HG02623 (cell line): ENCODE results near the gene SLC22A23.
A peak's percentile ranks its signal among the peaks of the same experiment; 100 is the strongest.

Experiments used
- ATAC-seq: cut with Tn5 transposase; IDR thresholded peaks from one replicate; pipeline ENCODE4 v1.9.1; 2021; ENCODE audit warnings: moderate library complexity; ENCODE audit not compliant: unreplicated experiment

The SLC22A23 gene

DNA sequence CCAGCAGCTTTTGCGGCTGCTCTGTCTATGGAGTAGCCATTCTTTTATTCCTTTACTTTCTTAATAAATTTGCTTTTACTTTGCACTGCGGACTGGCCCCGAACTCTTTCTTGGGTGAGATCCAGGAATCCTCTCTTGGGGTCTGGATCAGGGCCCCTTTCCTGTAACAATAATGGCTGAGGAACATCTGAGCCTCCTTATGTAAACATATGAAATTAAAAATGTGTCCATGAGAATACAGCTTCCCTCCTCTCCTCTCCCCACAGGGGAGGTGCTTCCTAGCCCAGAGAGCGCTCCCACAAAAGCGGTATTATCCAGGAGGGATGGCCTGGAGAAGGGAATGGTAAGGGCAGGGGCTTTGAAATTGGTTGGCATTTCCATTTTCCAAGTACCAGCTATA is 117.0 kb downstream of the SLC22A23 start:
- ATAC-seq, result no peak

DNA sequence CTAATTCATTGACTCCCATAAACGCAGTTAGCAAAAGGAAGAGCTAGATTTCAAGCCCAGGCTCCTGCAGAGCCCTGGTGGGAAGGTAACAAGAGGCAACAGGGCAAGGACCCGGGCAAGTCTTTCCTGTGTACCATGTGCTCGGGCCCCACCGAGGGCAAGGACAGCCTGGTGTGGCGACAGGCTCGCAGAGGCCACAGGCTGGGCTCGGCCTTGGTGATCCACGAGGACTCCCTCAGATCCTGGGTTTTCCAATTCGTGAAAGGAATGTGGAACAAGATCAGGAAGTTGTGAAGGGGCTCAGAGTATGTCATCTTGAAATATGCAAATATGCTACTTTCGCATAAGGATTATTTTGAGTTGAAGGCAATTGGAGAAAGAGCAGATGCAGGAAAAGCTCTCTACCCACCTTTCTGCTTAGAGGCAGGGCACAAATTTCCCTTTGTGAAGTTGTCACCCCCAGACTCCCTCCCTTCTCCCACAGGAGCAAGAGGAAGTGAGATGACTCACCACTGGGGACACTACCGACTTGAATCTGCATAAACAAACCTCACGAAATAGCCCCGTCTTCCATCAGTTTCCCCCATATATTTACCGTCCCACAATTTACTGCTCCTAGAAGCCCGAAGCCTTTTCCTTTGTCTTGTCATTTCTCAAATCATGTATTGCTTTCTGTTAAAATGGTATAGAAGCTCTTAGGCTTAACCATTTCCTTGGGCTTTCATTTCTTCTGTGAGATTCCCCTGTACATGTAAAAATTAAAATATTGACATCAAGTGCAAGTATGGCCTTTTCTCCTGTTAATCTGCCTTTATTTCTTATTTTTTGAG is 119.1 kb downstream of the SLC22A23 start:
- ATAC-seq, result no peak

DNA sequence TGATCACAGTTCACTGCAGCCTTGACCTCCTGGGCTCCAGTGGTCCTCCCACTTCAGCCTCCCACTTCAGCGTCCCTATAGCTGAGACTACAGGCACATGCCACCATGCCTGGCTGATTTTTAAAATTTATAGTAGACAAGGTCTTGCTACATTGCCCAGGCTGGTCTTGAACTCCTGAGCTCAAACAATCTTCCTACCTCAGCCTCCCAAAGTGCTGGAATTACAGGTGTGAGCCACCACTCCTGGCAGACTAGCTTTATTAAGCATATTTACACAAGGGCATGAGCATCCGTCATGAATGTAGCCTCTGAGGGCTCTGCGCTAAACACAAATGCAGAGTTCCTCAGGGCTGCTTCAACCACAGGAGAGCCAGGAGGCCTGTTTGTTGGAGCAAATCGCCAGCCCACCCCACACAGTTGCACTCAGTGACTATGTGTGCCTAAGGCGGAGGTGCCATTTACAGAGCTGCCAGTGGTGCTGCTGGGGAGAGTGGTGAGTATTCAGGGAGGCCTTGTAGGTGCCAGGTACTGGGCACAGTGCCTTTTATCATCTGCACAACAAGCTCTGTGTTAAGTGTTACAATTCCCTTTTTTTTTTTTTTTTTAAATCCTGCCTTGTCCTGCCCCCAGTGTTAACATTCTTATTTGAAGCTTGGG is 119.9 kb downstream of the SLC22A23 start:
- no peak for ATAC-seq

DNA sequence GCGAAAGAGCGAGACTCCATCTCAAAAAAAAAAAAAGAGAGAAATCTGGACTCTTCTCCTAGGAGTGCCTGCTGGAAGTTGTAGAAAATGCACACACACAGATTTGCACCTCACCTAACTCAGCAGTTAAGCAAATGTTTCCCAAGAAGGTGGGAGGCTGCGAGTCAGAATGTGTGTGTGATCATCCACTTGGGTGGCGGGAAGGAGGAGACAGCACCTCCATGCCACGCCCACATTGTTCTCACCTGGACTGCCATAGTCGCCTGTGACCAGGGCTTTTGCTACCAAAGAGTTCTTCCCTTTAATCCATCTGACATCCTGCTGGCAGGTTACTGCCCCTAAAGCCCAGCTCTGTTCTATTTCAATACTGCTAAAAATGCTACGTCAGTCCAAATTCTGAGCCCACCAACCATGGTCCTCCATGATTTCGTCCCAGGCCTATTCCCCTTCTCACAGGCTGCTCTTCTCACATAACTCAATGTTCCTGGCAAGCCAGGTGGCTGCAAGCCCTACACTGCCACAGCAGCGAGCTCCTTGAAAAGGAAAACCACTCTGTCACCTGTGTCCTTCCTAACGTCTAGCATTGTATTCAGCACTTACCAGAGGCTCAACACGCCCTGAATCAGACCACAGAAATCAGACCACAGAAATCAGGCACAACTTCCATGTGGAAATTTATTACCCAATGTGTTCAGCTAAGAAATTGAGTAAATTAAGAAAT is 120.6 kb downstream of the SLC22A23 start:
- no peak for ATAC-seq

DNA sequence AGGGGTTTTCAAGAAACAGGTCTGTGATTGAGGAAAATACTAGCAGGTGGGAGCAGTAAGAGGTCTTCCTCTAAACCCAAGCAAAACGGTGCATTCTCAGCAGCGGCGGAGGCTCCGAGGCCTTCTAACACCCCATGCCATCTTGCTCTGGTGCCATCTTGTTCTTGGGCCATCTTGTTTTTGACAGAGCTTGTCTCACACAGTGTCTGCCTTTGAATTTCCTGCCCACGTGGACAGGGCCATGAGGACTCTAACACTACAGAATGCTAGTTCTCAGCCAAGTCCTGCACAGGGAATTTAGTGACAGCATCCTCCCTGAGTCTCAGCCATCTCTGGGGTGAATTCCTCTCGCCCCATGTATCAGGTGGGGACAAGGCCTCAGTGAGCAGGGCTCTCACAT is 121.7 kb downstream of the SLC22A23 start:
- no peak for ATAC-seq

DNA sequence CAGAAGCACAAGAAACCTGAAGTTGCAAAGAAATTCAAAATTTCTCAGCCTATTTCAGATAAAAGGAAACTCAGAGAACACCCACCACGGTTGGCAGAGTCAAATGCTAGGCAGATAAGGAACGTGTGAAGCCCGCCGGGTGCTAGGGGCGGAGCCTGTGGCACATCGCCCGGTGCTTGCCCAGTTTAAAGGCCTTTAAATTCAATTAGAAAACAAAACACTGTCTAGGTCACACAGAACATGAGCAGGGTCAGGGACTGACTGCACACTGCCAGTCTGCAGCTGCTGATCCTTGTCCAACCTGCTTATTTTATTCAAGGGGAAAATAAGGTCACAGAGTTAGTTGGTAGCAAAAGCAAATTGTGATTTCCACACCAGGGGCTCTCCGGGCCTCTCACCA is 122.3 kb downstream of the SLC22A23 start:
- ATAC-seq, result no peak

DNA sequence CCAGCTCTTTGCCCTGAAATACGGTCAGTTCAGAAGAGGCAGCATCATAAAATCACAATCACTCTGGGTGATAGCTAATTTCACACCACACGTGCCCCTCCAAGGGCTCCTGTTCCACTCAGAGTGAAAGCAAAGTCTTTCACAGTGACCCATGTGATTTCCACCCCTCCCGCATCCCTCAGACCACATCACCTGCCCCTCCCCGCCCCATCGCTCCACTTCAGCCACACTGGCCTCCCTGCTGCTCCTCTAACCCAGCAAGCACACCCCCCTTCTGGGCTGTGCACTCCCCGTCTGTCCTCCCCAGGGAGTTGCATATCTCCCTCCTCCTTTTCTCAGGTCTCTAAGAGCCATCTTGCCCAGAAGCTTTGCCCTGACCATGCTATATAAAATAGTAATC is 123.6 kb downstream of the SLC22A23 start:
- ATAC-seq, result no peak

DNA sequence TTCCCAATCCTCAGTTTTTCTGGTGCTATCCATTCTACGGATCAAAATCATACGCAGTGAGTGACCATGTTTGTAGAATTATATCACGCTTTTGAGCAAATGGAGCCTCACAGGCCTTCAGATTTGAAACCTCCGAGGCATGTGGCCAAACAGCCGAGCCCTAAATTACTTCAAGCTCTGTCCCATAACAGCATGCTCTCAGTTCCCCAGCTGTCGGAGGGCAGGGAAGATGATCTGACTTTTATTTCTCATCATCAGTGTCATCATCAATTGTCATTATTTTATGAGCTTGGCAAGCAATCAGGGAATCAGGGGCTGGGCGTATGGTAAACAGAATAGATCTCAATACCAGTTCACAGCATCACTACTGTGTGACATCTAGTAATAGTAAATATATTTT is 124.9 kb downstream of the SLC22A23 start:
- no peak for ATAC-seq

DNA sequence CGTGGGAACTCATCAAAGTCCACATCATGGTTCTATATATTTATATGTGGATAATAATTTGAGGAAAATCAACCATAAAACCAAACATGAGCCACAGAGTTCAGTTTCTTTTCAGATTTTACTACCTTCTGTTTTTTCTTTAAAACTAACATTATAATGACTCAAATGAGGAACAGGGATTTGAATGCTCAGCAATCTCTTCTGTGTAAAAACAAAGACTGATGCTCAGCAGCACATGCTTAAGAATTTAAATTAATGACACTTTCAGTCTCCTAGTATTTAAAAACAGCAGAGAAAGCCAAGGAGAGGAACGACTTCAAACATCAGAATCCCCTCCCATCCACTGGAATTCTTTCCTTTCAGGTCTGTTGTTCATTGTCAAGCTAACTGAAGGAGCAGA is 125.4 kb downstream of the SLC22A23 start:
- ATAC-seq, result no peak

DNA sequence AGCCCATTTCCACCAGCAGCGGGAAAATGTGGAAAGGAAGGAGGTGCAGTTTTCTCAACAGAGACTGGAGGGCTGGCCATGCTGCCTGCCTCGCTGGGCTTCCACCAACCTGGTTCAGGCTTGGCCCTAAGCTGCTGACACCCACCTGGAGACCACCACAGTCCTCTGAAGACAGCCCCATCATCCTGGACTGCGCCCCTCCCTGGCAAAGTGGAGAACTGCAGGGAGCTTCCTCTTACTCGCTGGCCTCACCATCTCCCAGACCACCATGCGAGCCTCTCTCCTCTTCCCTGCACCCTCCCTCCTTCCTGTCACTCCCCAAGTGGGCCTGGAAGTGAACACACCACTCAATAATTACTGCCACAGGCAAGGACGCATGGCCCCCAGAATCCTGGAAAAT is 126.7 kb downstream of the SLC22A23 start:
- ATAC-seq, result no peak

DNA sequence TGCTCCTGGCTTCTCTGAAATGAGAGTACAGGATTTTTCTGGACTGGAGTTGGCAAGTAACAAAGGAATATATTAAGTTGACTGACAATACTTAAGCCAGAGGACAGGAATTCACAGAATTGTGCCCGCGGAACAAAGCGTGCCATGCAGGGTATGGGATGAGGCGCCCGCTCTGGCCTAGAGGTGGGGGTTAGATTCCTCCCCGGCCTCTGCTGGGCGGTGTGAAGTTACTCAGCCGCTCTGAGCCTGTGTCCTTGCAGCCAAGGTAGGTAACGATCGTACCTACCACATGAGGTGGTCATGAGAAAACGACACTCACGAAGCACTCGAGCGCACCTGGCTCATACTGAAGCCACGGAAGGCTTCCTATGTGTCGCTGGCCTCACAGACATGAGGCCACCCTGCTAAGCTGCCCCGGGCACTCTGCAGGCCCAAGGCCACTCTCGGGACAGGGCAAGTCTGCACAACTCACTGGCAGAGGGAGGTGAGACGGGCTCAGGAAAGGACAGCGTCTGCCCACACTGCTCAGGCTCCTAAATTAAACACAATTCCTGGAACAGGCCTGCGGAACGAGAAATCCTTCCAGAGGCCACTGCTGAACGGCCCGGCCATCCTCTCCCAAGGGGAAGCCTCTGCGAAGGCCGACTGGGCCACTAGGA is 127.3 kb downstream of the SLC22A23 start:
- no peak for ATAC-seq

DNA sequence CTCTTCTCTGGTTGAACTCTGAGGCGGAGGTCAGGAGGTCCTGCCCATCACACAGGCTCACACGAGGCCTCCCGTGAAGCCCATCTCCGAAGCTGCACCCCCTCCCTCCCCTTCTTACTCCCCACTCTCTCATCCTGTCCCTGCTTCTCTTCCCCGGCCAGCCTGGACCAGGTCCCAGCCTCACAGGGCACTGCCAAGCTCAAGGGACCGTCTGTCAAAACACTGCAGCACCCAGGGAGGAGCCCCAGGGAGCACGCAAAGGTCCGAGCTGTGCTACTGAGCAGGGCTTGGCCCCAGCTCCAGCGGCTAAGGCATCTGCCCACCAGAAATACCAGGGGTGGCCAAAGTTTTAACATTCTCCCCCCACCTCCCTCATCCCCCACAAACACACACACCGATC is 128.1 kb downstream of the SLC22A23 start:
- no peak for ATAC-seq

DNA sequence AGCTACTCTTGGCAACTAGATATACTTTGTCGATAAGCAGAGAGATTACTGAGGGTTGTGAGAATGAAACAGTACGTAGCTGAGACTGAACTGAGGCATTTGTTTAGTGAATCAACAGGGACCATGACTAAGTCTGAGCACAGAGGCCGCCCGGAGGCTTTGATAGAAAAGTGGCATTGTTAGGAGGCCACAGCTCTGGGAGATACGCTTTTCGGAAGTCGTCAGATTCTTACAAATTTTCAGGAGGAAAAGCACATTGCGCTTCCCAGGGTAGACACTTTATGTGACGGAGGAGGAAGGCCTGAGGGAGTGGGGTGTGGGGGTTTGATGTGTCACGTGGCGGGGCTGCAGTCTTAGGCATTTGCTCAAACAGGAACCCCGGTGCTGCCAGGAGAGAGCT is 128.7 kb downstream of the SLC22A23 start:
- no peak for ATAC-seq

DNA sequence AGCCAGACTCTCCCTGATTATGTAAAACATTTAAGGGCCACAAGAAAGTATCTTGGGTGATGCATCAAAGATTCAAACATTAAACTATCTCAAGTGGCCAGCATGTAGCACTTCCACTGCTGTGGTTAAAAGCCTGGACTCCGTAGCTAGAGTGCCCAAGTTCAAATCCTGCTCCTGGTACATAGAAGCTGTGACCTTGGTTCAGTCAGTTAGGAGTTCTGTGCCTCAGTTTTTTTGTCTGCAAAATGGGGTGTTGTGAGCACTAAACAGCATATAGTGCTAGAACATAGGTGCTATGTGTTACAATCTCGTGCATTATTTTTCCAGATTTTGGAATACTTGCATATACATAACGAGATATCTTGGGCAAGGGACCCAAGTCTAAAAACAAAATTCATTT is 129.4 kb downstream of the SLC22A23 start:
- no peak for ATAC-seq

DNA sequence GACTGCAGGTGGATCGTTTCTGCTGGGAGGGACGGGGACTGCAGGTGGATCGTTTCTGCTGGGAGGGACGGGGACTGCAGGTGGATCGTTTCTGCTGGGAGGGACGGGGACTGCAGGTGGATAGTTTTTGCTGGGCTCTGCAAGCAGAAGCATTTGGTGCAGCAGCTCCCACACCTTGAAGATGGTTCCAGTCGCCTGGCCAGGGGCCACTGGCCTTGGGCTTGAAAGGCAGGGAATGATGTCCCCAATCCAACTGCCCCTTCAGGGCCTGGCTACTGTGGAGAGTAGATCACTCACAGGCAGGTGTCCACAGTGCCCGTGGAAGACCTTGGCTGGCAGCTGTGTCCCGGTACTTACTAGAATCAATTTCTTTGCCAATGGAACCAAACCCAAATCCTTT is 129.9 kb downstream of the SLC22A23 start:
- no peak for ATAC-seq

DNA sequence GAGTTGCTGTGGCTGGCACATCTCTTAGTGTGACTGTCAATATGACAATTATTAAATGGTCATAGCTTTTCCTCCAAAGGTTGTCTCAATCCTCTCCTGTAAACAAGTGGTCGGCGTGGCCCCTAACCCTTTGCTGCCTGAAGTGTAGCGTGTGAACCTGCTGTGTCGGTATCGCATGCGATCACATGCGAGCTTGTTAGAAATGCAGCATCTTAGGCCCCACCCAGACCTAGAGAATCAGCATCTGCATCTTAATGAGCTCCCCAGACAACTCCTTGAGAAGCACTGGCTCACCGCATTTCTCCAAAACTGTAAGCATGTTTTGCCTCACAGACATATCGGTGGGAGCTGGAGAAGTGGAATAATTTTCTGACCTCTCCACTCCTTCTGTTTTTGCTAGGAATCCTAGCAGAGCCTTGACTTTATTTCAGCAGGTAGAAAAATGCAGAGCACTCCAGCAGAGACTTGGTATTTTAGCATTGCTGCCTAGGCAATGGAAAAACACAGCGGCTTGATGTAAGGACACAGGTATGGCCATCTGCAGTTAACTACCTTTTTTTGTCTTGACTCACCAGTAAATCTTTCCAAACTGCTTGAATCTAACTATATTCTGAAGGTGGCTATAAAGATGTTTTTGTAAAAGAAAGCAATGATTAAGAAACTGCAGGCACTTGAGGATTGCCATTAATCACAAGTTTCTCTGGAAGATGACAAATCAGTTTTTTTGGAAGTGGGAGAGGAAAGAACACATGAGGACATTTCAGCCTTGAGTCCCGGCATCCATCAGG is 130.5 kb downstream of the SLC22A23 start:
- no peak for ATAC-seq

DNA sequence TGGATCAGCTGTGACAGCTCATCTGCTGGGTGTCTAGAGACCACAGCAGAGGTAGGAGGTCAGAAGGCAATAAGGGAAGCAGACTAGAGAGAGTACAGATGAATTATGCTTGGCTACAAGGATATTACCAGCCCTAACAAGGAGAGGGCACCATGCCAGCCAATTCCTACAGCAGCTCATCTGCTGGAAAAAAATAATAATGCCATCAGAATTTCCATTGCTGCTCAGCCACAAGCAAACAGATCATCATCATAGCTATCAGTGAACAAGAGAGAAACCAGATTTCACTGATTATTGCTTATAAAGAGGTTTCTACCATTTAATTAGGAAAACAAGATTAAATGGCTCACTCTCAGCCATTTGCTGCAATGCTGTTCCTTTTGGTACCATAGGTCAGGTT is 131.6 kb downstream of the SLC22A23 start:
- ATAC-seq, result no peak

DNA sequence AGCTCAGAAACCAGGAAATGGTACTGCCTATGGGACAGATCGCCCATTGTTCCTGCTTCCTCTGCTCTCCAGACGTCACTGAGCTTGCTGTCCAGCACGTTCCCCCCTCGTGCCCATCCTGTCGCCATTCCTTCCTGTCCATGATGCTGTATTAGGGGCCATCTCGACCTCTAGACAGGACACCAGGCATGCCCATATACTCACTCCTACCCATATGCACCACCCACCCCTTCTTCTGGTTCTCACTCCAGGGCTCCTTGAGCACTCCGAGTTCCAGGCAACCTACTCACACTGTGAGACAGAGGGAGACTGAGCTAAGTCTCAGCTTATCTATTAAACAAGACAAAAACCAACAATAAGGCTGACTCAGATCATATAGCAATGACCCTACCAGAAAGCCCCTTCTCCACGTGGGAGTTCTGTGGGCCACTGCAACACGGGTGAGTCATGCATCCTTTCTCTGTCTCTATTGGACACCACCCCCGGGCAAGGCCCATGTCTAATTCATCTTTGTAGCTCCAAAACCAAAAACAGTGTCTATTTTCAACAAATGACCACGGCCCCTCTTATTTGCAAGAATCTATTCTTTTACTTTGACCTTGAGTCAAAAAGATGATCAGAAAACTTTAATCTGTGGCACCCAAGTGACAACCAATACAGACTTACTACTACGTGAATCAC is 132.4 kb downstream of the SLC22A23 start:
- ATAC-seq, result peak; percentile 71

DNA sequence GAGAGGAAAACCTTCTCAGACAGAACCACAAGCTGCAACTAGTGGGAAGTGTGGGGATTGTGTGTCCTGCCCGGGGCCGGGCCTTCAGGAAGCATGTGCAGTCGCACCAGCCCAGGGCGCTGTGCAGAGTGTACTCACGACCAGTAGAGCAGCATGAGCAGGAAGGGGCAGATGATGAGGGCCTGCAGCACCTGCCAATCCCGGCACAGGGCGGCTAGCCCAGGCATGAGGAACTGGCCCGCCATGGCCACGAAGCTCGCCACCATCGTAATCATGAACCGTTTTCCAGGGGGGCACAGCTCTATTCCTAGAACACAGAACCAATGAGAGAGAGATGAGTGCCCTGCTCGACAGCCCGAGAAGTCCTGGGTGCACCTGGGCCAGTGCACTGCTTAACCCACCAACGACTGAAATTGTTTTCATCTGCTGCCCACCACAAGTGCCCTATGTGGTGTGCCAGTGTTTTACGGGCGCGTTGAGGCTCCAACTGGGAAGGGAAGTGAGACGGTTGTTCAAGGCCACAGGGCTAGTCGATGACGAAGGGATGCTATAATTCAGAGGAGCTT is 133.1 kb downstream of the SLC22A23 start:
- ATAC-seq, result no peak

DNA sequence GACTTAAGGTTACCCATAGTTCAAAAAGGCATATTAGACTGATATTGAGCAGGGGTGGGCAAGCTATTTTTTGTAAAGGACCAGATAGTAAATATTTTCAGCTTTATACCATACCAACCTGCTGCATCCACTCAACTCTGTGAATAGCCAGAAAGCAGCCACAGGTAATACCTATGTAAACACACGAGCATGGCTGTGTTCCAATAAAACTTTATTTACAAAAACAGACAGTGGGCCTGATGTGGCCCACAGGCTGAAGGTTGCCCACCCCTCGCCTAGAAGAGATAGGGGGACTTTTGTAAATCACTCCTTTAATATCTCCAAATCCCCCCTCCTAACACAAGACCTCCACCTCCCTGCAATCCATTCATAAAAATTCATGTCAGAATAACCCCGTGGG is 133.7 kb downstream of the SLC22A23 start:
- ATAC-seq, result no peak
